GM12874 (cell line): ENCODE measurements around the gene NR3C2.

ENCODE experiments used
- TF ChIP-seq, protein P1 (sequence below): IDR thresholded peaks from 2 replicates; pipeline ENCODE4 v1.5.1; 2011; ENCODE audit warnings: low read depth, mild to moderate bottlenecking, control low read depth, low read length, moderate library complexity; ENCODE audit not compliant: insufficient read depth

Gene NR3C2

DNA sequence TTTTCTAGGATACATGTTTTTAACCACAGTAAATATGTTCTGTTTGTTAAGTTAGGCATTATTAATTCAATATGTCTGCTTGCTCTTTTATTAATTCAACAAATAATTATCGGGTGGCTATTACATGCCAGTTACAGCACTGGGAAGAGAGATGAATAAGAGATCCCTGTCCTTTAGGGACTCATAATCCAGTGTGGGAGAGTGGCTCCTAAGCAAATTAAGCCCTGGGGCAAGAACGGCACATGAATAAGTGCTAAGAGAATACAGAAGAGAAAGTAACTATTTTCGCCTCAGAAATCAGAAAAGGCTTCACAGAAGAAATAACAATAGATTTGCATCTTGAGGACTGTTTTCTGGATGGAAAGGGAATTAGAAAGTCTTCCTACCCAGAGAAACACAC is 236.7 kb downstream of the NR3C2 start:
- TF ChIP-seq, protein P1, sequence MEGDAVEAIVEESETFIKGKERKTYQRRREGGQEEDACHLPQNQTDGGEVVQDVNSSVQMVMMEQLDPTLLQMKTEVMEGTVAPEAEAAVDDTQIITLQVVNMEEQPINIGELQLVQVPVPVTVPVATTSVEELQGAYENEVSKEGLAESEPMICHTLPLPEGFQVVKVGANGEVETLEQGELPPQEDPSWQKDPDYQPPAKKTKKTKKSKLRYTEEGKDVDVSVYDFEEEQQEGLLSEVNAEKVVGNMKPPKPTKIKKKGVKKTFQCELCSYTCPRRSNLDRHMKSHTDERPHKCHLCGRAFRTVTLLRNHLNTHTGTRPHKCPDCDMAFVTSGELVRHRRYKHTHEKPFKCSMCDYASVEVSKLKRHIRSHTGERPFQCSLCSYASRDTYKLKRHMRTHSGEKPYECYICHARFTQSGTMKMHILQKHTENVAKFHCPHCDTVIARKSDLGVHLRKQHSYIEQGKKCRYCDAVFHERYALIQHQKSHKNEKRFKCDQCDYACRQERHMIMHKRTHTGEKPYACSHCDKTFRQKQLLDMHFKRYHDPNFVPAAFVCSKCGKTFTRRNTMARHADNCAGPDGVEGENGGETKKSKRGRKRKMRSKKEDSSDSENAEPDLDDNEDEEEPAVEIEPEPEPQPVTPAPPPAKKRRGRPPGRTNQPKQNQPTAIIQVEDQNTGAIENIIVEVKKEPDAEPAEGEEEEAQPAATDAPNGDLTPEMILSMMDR: no peak

DNA sequence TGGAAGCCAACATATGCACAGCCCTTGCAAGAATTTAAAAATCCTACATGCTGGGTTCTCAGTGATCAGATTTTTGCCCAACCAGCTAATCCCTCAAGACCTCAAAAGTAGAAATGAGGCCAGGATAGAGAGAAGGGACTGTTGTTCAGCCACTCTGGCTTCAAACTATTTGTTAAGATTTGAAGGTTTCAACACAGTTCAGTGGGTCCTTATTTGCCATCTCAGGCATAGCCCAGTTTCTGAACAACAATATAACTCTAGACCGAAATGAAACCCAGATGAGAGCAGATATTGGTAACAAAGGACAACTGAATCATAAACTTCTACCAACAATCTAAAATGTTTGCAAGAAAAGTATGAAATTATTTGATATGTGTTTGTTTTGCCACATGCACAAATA is 237.3 kb downstream of the NR3C2 start:
- TF ChIP-seq, protein P1: no peak

DNA sequence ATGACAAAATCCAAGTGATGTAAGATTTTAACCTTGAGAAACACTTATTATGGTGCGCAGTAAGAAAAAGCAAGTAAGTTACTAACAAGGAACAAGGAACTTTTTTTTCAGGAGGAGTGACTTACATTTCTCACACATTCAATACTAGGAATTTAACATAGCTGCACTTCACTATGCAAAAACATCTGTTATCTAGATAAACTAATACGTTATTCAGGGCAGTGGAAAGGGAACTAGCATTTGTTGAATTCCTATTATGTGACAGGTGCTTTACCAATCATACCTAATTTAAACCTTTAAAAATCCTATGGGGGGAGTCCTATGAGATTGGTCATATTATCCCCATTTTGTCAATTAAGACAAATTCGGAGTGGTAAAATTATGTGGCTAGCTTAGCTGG is 238.0 kb downstream of the NR3C2 start:
- TF ChIP-seq, protein P1: no peak

DNA sequence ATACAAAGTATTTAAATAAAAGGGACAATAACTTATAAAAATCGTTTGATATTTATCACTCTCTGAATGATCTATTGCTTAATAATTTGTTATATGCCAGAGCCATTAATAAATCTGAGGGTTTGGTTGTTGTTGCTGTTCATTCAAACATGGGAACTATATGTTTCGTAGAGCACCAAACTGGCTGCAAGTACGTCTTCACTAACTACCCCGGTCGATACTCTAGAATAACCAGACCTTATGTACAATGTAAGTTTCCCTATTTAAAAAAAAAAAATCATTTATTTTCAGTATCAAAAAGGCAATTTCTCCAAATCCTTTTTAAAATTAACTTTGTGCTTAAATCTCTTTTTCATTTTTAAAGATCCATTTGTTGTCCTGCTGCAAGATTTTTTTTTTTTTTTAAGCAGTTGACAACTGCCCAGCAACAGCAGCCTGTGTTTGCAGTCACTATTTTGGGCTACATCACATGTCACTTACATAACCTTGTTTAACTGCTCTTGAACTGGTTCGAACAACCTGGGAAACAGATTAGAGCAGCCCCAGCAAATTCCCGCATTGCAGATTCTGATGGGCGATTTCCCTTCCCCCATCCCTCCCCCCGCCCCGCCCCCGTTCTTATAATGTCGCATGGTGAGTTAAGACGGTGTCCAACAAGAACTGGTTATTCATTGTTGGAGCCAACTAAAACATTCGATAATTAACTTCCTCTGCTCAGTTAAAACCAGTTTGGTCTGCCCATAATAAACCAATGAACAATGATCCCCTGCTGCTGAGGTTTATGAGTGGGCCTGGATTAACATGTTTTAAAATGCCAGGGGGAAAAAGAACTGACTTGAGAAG is 238.9 kb downstream of the NR3C2 start:
- TF ChIP-seq, protein P1: no peak

DNA sequence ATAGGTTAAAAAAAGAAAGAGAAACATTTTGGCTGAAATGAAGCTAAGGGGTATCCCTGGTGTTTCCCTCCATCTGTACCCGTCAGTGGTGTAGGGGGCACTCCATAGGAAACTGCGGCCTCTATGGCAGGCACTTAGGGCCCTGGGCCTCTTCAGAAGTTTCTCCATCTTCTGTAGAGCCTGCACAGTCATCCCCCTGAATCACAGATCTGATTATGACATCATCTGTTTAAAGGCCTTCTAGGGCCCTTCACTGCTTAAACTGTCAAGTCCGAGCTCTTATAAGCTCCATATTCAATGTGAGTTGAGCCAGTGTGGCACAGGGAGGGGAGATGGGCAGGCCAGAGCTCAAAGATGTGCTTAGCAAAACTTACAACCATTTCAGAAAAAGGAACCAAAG is 241.3 kb downstream of the NR3C2 start:
- TF ChIP-seq, protein P1: no peak

DNA sequence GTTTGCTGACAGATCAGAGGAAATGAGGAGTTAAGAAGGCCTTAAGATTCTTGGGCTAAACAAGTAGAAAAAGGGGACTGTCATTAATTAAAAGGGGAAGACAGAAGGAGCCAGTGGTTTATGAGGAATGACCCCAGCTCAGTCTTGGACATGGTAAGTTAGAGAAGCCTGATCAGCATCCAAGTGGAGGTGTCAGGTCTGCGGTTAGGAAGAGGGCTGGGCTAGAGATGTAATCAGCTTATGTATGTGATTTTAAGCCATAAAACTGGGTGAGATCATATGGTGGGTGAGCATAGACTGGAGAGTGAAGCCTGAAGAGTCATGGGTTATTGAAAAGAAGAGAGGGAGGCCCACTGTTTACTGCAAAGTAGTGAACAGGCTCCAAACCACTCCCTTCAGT is 246.1 kb downstream of the NR3C2 start:
- TF ChIP-seq, protein P1: no peak

DNA sequence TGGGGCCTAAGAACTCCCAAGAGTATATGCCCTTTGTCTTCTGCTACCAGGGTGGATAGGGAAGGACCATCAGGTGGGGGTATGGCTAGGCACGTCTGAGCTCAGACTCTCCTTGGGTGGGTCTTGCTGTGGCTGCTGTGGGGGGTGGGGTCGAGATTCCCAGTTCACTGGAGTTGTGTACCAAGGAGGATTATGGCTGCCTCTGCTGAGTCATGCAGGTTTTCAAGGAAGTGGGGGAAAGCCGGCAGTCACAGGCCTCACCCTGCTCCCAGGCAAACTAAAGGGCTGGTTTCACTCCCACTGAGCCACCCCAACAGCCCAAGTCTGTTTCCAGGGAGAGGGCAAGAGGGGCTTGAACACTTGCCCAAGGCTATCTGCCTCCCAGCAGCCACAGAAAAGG is 249.7 kb downstream of the NR3C2 start:
- TF ChIP-seq, protein P1: no peak
